Neuron (in vitro differentiated cells): ENCODE measurements around the gene DAPK1.

Experiments used
- H2AFZ ChIP-seq: one replicate; pipeline ENCODE4 v1.6.1; 2013; ENCODE audit warnings: low read depth, mild to moderate bottlenecking, inconsistent platforms, low read length, moderate library complexity
- H3K27me3 ChIP-seq: one replicate; pipeline ENCODE4 v1.6.1; 2013; ENCODE audit warnings: low read length; ENCODE audit not compliant: insufficient read depth
- H3K36me3 ChIP-seq: one replicate; pipeline ENCODE4 v1.6.1; 2013; ENCODE audit warnings: low read length; ENCODE audit not compliant: insufficient read depth
- H3K4me1 ChIP-seq: one replicate; pipeline ENCODE4 v1.6.1; 2013; ENCODE audit warnings: low read length; ENCODE audit not compliant: insufficient read depth
- H3K4me3 ChIP-seq: 2 replicates; pipeline ENCODE4 v1.5.1; 2013; ENCODE audit warnings: mild to moderate bottlenecking, low read length, moderate library complexity
- H3K9me3 ChIP-seq: one replicate; pipeline ENCODE4 v1.6.1; 2013; ENCODE audit warnings: low read length

Gene DAPK1

GRCh38 chr9:87579781-87580541 is 82.3 kb downstream of the DAPK1 start:
- Histone ChIP-seq H3K9me3 (no peaks in the 10 kb centered on the region), H2AFZ (no peak overlapping the region), H3K4me3 (no peak overlapping the region), H3K36me3 (no peaks in the 10 kb centered on the region), H3K4me1 (peaks cover 8% of the 10 kb centered on the region), H3K27me3 (no peaks in the 10 kb centered on the region)

GRCh38 chr9:87580941-87581438 is 83.3 kb downstream of the DAPK1 start:
- Histone ChIP-seq H3K27me3 (no peaks in the 10 kb centered on the region), H2AFZ (no peak overlapping the region), H3K9me3 (no peaks in the 10 kb centered on the region), H3K4me1 (peaks cover 8% of the 10 kb centered on the region), H3K36me3 (no peaks in the 10 kb centered on the region), H3K4me3 (no peak overlapping the region)

- no peaks in the 10 kb centered on the region for H3K27me3 ChIP-seq
- no peak overlapping the region for H3K4me3 ChIP-seq
- H2AFZ ChIP-seq, result no peak overlapping the region
- H3K36me3 ChIP-seq, result no peaks in the 10 kb centered on the region
- H3K9me3 ChIP-seq, result no peaks in the 10 kb centered on the region
- H3K4me1 ChIP-seq, result peaks cover 8% of the 10 kb centered on the region
Measured at GRCh38 chr9:87581513-87581912, 83.8 kb downstream of the DAPK1 start.

- Histone ChIP-seq H3K36me3 (no peaks in the 10 kb centered on the region), H3K27me3 (no peaks in the 10 kb centered on the region), H3K9me3 (no peaks in the 10 kb centered on the region), H3K4me1 (peaks cover 8% of the 10 kb centered on the region), H3K4me3 (no peak overlapping the region), H2AFZ (no peak overlapping the region)
Measured at GRCh38 chr9:87581949-87582637, 84.4 kb downstream of the DAPK1 start.

- Histone ChIP-seq H3K4me1 (peaks cover 3% of the 10 kb centered on the region), H3K9me3 (no peaks in the 10 kb centered on the region), H3K4me3 (no peak overlapping the region), H2AFZ (no peak overlapping the region), H3K27me3 (no peaks in the 10 kb centered on the region), H3K36me3 (no peaks in the 10 kb centered on the region)
Measured at GRCh38 chr9:87584326-87584725, 86.7 kb downstream of the DAPK1 start.

GRCh38 chr9:87585123-87585855 is 87.6 kb downstream of the DAPK1 start:
- Histone ChIP-seq H3K4me1 (peaks cover 3% of the 10 kb centered on the region), H3K27me3 (no peaks in the 10 kb centered on the region), H2AFZ (no peak overlapping the region), H3K36me3 (no peaks in the 10 kb centered on the region), H3K4me3 (no peak overlapping the region), H3K9me3 (no peaks in the 10 kb centered on the region)

GRCh38 chr9:87586731-87587355 is 89.2 kb downstream of the DAPK1 start:
- H3K9me3 ChIP-seq, result no peaks in the 10 kb centered on the region
- no peak overlapping the region for H3K4me3 ChIP-seq
- no peaks in the 10 kb centered on the region for H3K27me3 ChIP-seq
- no peaks in the 10 kb centered on the region for H3K36me3 ChIP-seq
- no peak overlapping the region for H2AFZ ChIP-seq
- peaks cover 3% of the 10 kb centered on the region for H3K4me1 ChIP-seq

- Histone ChIP-seq H3K27me3 (no peaks in the 10 kb centered on the region), H3K4me1 (peaks cover 3% of the 10 kb centered on the region), H3K9me3 (no peaks in the 10 kb centered on the region), H3K4me3 (no peak overlapping the region), H2AFZ (no peak overlapping the region), H3K36me3 (no peaks in the 10 kb centered on the region)
Measured at GRCh38 chr9:87587356-87587745, 89.7 kb downstream of the DAPK1 start.

GRCh38 chr9:87587864-87588263 is 90.2 kb downstream of the DAPK1 start:
- Histone ChIP-seq H3K36me3 (no peaks in the 10 kb centered on the region), H3K9me3 (no peaks in the 10 kb centered on the region), H3K4me3 (no peak overlapping the region), H3K4me1 (peaks cover 3% of the 10 kb centered on the region), H2AFZ (no peak overlapping the region), H3K27me3 (no peaks in the 10 kb centered on the region)

- Histone ChIP-seq H3K4me3 (no peak overlapping the region), H3K4me1 (peaks cover 3% of the 10 kb centered on the region), H3K9me3 (no peaks in the 10 kb centered on the region), H3K27me3 (no peaks in the 10 kb centered on the region), H2AFZ (no peak overlapping the region), H3K36me3 (no peaks in the 10 kb centered on the region)
Measured at GRCh38 chr9:87588339-87588738, 90.7 kb downstream of the DAPK1 start.

- H3K36me3 ChIP-seq, result no peaks in the 10 kb centered on the region
- H3K4me3 ChIP-seq, result no peak overlapping the region
- peaks cover 3% of the 10 kb centered on the region for H3K4me1 ChIP-seq
- H3K9me3 ChIP-seq, result no peaks in the 10 kb centered on the region
- no peaks in the 10 kb centered on the region for H3K27me3 ChIP-seq
- no peak overlapping the region for H2AFZ ChIP-seq
Measured at GRCh38 chr9:87590996-87591395, 93.3 kb downstream of the DAPK1 start.

GRCh38 chr9:87592554-87593358 is 95.1 kb downstream of the DAPK1 start:
- H3K27me3 ChIP-seq, result no peaks in the 10 kb centered on the region
- no peak overlapping the region for H3K4me3 ChIP-seq
- peaks cover 3% of the 10 kb centered on the region for H3K4me1 ChIP-seq
- no peak overlapping the region for H2AFZ ChIP-seq
- H3K9me3 ChIP-seq, result no peaks in the 10 kb centered on the region
- no peaks in the 10 kb centered on the region for H3K36me3 ChIP-seq
